ENCODE results near the gene RAD18.

RAD18 gene, protein sequence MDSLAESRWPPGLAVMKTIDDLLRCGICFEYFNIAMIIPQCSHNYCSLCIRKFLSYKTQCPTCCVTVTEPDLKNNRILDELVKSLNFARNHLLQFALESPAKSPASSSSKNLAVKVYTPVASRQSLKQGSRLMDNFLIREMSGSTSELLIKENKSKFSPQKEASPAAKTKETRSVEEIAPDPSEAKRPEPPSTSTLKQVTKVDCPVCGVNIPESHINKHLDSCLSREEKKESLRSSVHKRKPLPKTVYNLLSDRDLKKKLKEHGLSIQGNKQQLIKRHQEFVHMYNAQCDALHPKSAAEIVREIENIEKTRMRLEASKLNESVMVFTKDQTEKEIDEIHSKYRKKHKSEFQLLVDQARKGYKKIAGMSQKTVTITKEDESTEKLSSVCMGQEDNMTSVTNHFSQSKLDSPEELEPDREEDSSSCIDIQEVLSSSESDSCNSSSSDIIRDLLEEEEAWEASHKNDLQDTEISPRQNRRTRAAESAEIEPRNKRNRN

DNA sequence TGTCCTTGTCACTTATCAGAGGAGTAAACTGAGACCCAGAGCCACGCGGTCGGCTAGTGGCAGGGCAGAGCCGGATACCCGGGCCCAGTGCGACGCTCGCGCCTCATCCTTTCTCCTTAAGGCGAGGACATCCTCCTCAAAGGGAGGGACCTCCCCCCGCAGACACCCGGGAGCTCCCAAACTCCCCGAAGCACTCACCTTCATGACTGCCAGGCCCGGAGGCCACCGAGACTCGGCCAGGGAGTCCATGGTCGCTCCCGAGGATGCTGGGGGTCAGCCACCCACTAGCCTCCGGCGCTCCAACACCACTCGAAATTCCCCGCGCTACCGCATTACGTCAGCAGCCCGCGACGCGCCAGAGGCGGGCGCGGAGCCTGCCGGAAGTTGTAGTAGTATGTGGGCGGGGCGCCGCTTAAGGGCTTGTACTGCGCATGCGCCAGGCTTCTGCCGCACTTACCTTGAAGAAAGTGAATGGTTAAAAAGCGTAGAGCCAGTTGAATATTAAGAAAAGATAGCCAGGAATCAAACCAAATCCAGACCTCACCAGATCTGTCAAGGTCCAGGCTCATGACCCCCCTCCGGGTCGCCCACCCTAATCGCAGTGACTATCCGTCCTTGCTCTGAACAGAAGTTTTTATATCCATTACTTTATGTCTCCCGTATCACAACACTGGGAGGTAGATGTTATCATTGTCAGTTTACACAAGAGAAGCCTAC, at the start of gene RAD18:
TSS of gene RAD18 (minus strand) at position 336 of the 717 bp plus-strand sequence. CDS start at position 249, 87 bp downstream.
- peak; percentile 85 for DNase-seq (ENCODE audit: low read depth)

DNA sequence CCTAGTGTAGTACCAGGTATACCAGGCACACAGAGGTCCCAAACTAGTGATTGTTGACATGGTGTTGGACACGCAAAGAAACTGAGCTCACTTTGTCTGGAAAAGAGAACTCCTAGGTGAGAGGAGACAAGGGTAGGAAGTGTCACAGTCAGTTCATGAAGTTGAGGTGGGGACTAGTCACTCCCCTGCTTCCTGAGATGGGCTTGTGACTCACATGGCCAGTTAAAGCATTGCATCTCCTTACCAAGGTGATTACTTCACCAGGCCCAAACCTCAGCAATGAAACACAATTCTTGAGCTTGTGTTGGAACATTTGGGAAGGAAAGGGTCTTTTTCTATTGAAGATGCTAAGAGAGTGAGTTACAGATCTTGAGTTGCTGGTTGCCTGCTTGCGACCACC, 49.2 kb upstream of the RAD18 start:
- DNase-seq (ENCODE audit: low read depth) = no peak

DNA sequence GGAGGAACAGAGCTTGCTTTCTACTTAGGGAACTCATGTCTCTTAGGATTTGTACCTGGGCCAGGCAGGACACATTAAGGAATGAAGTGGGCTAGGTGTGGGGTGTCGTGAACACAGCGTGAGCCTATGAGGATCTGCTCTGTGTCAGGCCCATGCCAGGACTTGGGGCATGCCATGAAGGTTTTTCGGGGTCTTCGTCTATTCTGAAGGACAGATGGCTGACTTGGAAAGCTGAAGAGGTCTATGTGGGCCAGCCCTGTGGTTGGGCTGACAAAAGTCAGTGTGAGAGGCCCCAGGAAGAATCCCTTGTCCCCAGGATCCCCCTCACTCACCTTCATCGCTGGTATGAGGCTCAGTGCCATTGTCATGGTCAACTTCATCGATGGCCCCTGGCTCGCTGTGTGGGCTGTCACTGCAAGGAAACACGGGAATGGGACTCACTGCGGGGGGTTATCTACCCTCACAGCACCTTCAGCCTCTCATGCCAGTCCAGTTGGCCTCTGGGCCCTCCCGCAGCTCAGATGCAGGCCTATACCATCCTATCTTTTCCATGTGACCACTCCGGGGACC, 46.8 kb upstream of the RAD18 start:
- no peak for DNase-seq (ENCODE audit: low read depth)

DNA sequence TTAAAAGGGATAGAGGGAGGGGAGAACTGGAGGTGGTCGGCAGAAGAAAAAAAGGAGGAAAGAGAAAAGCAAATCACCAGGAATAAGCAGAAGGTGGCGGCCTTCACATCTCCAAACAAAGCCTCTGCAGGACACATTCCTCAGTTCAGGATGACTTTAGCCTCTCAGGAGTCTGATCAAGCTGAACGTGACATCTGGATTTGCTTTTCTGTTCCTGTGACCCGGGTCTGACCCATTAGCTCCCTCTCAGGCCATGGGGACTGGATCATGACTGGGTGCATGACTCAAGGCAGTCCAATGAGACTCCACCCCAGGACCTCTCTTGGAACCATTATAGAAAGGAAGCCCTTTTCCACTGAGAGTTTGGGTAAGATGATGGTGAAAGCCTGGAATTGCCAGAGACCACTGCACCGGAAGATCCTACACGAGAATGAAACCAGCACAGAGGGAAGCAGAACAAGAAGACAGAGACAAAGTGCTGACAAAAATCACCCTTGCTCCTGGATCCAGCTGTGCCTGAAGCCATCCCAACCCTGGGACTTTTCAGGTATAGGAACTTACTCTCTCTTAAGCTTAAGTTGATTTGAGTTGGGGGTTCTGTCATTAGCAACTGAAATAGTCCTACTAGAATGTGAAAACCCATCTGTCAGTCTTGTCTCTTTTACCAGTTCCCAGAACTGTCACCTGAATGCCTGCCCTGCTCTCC, 45.4 kb upstream of the RAD18 start:
- DNase-seq (ENCODE audit: low read depth) = no peak

DNA sequence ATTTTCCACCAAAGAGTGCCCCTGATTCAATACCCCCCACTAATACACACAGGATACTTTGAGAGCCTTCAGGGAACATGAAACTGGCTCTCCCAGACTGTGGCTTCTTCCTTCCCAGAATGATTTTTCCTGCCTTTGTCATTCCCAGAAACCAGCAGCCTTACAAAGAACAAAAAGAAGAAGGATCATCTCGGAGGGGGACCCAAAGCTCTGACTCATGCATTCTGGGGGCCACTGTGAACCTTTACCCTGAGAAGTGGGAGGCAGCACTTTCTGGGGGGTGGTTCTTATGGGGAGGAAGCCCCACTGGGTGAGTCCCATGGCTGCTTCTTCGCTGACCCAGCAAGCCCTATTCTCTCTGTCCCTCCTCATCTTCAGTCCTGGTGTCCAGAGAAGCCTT, 44.7 kb upstream of the RAD18 start:
- DNase-seq (ENCODE audit: low read depth) = no peak

DNA sequence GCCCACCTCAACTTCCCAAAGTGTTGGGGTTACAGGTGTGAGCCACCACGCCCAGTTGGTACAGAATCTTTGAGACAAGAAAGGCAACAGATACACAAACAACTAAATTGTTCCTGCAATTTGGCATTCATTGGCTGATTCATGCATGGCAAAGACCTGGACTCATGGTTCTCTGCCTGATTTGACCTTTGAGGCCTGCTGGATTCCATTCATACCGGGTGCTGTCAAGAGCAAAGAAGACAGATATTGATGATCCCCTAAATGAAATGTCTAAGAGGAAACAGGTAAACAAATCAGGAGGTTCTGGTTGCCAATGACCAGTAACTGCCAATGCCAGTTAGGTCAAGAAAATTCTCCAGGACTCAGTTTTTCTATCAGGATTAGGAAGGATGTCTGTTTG, 43.9 kb upstream of the RAD18 start:
- DNase-seq (ENCODE audit: low read depth) = no peak

DNA sequence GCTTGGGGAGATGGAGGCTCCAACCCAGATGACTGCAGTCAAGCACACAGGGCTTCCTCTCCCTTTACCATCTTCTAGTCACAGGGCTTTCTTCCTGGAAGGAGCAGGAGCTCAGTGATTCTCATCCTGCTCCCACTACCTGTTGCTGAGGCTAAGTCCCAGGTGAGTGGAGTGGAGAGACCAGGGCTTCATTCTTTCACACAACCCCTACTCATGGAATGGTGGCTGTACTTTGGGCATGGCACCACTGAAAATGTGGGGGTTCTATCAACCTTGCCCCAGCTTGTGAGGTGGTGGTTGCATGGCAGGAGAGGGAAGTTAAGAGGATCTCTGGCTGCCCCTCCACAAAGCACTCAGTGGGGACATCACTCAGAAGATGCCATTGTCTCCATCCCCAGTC, 36.8 kb upstream of the RAD18 start:
- no peak for DNase-seq (ENCODE audit: low read depth)

DNA sequence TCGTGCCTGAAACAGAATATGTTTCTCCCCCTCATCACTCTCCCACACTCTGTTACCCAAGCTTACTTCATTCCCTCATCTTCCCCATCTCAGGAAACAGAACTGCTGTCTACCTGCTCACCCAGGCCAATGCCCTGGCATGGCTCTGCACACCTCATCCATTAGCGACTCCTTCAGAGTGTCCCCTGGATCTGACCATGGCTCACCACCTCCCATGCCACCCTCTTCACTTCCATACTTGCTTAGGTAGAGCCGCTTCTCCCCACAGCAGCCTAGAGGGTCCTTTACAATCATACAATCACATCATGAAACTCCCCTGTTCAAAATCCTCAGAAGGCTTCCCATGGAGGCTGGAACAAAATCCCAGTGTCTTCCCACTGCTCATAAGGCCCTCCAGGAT, 33.9 kb upstream of the RAD18 start:
- no peak for DNase-seq (ENCODE audit: low read depth)

DNA sequence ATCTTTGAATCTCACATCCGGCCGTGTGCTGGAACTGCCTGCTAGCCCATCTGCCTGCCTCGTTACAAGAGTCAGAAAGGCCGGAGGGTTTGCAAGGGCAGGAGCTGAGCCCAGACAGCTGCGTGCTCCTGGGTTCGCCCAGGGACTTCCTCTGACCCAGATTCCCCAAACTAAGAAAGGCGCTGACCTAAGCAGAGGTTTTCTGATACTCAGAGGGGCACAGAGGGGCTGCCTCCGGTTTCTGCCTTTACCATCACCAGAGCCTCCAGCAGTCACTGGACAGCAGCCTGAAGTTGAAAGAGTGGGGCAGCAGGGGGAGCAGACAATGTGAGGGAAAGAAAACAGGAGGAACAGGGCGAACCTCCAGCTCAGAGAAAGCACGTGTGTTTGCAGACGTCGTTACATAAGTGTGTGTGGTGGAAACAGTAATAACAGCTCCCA, 33.4 kb upstream of the RAD18 start:
- no peak for DNase-seq (ENCODE audit: low read depth)

DNA sequence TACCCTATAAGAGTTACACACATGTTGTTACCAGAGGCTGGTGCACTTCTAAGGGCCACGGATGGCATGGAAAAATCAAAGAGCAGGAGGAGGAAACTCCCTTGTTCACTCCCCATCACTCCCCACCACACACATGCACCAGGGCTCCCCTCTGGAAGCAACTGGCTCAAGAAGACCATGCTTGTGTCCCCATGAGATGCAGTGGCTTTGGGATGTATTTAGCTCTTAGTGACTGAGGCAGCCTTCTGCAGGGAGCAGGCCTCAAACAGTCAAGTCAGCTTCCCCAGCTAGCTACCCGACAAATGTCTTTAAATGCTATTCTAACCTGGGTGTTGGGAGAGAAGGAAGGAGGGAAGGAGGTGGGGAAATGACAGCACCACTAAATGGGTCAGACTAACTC, 32.9 kb upstream of the RAD18 start:
- DNase-seq (ENCODE audit: low read depth) = no peak

DNA sequence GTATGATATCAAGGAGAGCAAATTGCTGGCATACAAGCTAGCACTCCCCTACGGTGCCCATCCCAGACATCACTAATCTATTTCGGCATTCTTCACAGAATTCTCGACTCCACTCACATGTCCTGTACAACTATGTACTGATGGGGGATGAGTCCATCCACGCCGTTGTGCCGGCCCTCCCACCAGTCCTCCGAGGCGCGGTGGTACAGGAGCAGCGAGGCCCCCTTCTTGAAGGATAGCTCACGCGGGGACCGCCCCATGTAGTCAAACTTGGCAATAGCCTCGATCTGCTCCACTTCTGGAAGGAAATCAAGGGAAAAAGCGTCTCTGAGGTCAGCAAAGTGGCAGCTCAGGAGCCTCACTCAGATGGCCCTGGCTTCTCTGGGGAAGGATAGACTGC, 31.0 kb upstream of the RAD18 start:
- DNase-seq (ENCODE audit: low read depth) = no peak

DNA sequence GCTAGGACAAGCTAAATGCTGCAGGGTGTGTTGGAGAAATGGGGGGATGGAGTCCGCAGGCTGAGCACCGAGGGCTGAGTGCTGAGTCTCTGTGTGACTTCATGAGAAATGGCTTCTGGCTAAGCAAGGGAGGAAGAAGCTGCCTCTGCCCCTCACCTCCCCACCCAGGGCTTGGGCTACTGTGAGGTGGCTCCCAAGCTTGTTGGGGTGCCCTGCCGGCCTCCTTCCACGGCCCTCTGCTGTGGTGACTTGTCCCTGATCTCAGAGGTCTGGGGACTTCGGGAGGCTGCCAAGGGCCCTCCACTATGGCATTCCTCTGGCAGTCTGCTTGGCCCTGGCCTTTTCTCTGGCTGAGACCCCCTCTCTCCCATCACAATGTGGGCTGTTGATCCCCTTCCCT, 30.1 kb upstream of the RAD18 start:
- DNase-seq (ENCODE audit: low read depth) = no peak

DNA sequence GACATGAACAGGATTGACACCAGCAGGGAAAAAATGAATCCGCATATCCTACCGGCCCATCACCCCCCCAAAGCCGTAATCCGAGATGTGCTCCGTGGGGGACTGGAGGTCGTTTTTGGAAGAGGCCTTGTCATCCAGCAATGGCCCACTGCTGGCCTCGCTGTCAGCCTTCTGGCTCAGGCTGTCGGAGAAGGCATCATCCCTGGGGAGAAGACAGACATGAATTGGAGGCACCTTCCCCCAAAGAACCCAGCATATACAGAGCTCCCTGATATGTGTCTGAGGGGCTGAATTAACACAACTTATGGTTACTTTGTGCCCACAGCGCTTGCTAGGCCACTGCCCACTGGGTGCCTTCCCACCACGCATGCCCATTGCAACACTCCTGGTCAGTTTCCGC, 29.6 kb upstream of the RAD18 start:
- DNase-seq (ENCODE audit: low read depth) = no peak

DNA sequence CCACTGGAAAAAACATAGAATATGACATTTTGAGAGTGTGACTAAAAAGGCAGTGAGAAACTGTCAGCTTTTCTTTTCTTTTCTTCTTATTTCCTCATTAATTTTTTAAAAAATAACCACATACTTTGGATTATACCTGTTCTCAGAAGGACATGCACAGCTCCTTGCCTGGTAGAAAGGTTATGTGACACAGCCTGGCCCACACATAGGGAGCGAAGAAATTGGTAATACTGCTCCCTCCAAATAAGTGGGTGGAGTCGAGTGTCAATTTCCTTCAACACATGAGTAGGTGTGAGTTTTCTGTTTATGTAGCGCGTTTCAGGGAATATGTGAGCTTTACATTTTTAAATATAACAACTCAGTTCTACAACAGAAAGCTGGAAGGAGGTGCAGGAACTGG, 28.9 kb upstream of the RAD18 start:
- DNase-seq (ENCODE audit: low read depth) = no peak

DNA sequence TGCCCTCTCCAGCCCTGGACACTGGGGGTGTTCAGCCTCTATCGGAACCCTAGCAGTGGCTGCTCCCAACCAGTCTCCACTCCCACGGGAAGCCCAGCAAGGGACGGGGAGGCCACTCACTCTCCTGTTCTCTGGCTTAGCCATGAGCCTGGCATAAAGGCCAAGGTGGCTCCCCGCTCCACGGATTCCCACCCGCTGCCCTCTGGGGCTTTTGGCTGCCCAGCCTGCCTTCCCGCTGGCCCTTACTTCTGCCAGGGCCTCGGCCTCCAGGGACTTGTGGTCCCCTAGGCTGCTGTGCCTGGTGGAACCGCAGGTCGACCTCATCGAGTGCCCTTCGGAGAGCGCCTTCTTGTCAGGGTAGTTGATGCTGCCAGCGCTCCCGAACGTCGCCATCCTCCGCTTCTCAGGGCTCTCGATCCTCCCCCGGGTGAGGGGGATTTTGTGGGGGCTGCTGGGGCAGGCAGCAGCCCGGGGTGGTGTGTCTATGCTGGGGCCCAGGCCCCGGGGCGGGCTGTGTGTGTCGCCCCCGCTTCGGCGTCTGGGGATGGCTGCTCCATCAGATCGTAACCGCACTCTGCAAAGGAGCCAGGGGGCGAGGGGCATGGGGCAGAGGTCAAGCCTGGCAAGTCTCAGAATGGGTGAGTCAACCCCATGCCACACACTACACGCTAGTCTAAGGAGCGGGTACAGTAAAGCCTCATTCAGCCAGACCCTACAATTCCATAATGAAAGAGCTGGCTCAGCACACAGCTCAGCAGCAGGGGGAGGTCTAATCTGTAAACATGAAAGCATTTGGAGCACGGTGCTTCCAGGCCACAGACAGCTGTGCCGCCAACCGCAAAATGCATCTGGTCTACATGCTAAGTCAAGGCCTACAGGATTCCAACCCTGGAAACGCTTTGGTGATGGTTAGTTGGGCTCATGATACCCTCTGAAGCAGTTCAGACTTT, 27.3 kb upstream of the RAD18 start:
- DNase-seq (ENCODE audit: low read depth) = no peak

DNA sequence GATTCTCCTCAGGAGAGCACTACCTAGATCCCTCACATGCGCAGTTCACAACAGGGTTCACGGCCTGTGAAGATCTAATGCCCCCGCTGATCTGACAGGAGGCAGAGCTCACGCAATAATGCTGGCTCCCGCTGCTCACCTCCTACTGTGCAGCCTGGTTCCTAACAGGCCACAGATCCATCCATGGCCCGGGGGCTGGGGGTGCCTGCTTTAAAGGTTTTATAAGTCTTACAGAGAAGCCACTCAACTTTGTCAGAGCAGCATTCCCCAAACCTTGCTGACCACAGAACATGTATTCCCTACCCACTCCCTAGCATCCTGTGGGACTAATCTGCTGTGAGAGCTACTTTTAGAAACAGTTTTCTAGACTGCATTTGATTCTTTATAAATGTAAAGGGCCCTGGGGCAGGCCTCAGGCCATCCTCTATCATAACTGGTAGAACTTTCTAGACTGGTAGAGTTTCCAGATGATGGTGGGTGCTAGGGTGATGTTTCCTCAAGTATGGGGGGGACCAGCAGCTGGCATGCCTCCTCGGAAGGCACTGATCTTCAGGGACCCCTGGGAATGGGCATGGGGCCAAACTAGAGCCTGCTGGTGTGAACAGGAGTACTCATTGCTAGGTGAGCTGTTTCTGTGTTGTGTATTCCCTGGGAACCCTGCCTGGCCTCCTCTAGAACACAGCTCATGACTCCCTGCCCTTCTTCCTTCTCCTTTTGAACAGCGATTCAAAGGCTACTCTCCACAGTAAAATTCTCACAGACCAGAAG, 25.7 kb upstream of the RAD18 start:
- no peak for DNase-seq (ENCODE audit: low read depth)

DNA sequence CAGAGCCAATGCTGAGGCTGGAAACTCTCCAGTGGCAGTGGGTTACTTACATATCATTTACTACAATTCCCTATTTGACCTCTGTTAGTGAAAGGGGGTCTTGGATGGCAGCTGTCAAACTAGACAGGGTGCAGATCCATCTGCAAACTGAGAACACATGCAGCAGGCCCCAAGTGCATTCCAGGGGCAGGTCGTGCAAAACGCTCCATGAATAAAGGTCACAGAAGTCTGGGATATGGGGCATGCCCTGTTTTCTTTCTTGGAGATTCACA, 25.0 kb upstream of the RAD18 start:
- DNase-seq (ENCODE audit: low read depth) = no peak

DNA sequence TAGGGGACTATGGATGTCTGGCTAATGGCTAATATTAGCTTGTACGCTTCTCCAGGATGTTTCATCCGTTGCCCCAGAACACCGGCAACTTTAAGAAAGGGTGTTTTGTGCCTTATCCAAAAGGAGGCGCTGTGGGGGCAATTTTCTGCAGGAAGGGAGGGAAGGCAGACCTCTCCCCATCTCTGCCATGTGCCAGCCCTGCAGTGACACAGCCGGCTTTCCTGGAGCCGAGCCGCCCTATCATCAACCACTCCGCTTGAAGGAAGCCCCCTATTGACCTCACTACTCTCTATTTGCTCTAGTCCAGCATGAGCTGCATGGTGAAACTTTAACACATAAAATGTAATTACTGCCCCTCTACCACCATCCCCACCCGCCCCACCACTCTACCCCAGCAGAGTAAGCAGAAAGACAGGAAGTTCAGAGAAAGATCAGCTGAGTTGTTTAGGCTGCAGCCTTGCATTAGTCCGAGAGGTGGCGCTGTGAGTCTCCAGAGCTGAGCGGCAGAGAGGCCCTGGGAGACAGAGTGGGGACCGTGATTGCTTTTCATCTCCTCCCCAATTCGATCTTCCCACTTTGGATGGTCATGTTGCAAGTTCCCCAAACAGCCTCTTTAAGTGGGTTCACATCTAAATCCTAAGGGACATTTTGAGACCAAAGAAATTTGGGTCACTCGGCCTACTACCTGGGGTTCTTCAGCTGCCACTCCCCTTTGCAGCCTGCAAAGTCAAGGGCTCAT, 24.5 kb upstream of the RAD18 start:
- DNase-seq (ENCODE audit: low read depth) = no peak

DNA sequence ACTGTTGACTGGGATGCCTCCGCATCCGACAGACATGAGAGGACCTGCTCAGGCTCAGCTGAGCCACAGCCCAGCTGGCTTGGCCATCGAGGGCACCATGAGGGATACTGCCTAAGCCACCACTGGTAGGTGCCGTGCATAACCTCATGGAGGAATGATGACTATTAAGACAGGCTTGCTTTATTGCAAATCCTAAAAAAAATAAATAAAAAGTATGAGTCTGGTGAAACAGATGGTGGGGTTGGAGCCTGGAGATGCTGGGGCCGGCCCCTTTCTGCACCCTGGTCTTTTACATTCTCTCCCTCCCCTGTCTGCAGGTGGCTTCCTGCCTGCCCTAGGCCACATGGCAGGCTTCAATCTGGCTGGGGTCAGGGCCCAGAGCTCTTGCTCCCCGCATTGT, 24.0 kb upstream of the RAD18 start:
- no peak for DNase-seq (ENCODE audit: low read depth)

DNA sequence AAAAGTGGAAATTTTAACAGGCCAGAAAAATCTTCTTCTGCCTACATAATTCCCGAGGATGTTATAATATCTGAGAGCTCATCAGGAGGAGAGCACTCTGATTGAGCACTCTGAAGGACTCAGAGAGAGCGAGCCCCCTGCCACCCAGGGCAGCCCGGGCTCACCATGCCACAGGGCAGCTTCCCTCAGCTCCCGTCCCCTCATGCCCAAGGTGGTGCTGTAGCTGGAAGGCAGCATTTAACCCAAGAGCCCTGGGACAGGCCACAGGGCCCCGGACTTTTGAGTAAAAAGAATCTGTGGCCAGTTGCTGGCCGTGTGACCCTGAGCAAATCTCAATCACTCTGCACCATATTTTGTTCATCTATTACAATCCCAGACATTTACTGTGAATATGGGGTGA, 23.5 kb upstream of the RAD18 start:
- DNase-seq (ENCODE audit: low read depth) = no peak

All from activated gamma-delta T cell treated with anti-CD3 and anti-CD28 coated beads, Interleukin-2, amount 50 U/mL, for 16 hours (primary cell).